Upper lobe of left lung (tissue), 4 donors: Measurements from ENCODE around the gene DHCR24.

Experiments
- CTCF ChIP-seq, 6 experiments: fragments of 450-650 bp in 4 of 6; fragments of 200-600 bp in 2 of 6; sonication (generic) in 2 of 6; IDR thresholded peaks; one replicate each; pipeline ENCODE4 v1.5.1; 2016 to 2019; ENCODE audit warnings: antibody characterized with exemption in 6 of 6
- EP300 ChIP-seq, 4 donors: sonication (generic); formaldehyde crosslinking; IDR thresholded peaks; one replicate each; pipeline ENCODE4 v1.5.1; 2017; ENCODE audit warnings: antibody characterized with exemption in 4 of 4, control low read depth in 2 of 4
- POLR2A ChIP-seq, 4 donors: fragments of 450-650 bp; IDR thresholded peaks; one replicate each; pipeline ENCODE4 v1.5.1; 2016 to 2017; ENCODE audit warnings: antibody characterized with exemption in 4 of 4, mild to moderate bottlenecking in 2 of 4
- POLR2AphosphoS5 ChIP-seq, 2 donors: sonication (generic); formaldehyde crosslinking; IDR thresholded peaks; one replicate each; pipeline ENCODE4 v1.5.1; 2017; ENCODE audit warnings: antibody characterized with exemption in 2 of 2

DNA sequence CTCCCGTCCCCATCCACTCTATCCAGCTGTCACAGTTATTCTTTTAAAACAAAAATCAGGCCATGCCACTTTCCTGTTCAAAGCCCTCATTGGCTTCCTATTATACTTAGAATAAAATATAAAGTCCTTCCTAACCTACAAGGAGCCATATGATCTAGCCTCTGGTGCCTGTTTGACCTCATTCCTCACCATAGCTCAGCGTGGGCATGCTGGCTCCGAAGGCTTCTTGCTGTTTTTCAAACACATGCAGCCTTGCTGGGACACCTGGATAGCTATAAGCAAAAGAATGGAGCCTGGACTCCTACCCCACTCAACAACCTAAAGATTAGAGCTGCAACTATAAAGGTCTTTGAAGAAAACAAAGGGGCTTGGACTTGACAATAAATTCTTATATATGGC lies 23.7 kb downstream of the DHCR24 start:
- no peak for TF ChIP-seq CTCF (IDR thresholded peaks at IDR 0.05)
- no peak for TF ChIP-seq POLR2AphosphoS5 (IDR thresholded peaks at IDR 0.05)
- TF ChIP-seq POLR2A (IDR thresholded peaks at IDR 0.05), result no peak
- no peak for TF ChIP-seq EP300 (IDR thresholded peaks at IDR 0.05)
